ENCODE data around the gene SLC5A12.

The SLC5A12 gene, protein sequence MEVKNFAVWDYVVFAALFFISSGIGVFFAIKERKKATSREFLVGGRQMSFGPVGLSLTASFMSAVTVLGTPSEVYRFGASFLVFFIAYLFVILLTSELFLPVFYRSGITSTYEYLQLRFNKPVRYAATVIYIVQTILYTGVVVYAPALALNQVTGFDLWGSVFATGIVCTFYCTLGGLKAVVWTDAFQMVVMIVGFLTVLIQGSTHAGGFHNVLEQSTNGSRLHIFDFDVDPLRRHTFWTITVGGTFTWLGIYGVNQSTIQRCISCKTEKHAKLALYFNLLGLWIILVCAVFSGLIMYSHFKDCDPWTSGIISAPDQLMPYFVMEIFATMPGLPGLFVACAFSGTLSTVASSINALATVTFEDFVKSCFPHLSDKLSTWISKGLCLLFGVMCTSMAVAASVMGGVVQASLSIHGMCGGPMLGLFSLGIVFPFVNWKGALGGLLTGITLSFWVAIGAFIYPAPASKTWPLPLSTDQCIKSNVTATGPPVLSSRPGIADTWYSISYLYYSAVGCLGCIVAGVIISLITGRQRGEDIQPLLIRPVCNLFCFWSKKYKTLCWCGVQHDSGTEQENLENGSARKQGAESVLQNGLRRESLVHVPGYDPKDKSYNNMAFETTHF

GRCh38 chr11:26721948-26722475 lies at the start of gene SLC5A12:
SLC5A12 (minus strand) TSS chr11:26722060; CDS start chr11:26721714, 346 bp downstream.
- DNase-seq = no peak

DNA sequence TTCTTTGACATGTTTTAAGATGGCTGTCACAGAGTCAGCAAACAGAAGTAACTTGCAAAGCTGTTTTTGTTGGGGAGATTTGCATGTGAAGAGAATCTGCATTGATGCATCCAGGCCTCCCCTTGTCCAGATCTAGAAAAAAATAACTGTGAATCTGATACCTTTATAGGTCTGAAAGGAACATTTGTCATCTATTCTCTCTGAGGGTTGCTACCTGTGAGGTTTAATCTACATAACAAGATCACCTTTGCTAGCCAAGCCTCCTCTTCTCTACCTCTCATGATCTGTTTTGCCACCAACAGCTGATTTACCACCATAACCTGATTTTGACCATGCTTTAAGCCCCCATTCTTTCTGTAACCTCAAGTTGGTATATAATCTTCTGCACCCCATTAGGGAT lies 47.2 kb upstream of the SLC5A12 start:
- DNase-seq = no peak

DNA sequence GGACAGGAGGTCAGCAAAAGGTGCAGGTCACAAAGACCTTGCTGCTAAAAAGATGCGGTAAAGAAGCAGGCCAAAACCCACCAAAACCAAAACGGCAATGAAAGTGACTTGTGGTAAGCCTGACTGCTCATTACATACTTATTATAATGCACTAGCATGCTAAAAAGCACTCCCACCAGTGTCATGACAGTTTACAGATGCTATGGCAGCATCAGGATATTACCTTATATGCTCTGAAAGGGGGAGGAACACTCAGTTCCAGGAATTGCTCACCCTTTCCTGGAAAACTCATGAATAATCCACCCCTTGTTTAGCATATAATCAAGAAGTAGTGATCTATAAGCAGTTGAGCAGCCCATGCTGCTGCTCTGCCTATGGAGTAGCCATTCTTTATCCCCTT lies 45.2 kb upstream of the SLC5A12 start:
- DNase-seq = no peak

DNA sequence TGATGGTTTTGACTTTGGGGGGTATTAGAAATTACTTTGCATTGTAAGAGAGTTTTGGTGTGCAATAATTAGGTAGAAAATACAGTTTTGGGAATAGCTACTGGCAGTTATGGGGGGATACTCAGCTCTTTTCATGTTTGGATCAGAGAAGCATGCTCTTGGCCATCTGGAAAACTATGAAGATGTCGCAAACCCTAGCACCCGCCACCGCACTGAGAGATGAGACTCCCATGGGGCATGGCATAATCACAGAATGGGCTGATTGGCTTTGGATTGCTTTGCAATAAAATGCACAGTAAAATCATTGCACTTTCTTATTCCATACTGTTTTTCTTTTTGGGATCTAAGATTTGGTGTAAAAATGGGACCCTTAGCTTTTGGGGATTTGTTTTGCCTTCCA lies 43.5 kb upstream of the SLC5A12 start:
- DNase-seq = no peak

- no peak for DNase-seq
Observed at GRCh38 chr11:26764825-26765224, 43.0 kb upstream of the SLC5A12 start.

DNA sequence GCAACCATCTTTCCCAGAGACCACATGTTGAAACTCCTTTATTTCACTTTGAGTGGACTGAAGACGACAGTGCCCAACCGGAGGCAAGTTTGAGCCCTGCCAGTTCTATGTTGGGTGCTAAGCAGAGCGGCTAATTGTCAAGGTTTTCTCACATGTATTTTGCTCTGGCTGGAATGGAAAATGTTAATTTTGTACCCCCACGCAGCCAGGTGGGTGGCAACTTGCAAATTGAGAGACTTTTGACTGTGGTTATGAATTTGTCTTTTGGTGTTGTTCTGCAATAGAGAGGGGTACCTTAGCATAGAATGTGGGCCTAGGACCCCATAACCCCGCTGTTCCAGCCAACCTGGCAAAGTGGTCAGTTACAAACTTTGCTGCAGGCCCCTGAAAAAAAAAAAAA lies 42.5 kb upstream of the SLC5A12 start:
- no peak for DNase-seq

DNA sequence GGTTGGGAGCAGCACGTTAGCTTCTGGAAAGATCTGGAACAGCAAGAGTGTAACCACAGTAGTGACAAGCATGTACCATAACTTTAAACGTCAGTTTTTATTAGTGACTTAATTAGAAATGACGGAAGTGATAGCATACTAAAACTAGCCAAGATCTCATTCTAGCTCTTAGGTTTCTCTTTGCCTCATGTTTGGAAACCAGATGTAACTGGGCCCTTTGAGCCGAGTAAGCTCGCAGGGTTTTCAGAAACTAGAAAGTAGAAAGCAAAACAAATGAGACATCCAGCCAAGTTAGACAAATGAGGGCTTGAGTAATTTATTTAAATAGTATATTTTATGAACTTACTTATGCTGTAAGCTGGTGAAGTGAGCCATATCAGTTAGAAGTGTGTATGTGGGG lies 40.2 kb upstream of the SLC5A12 start:
- DNase-seq = no peak

DNA sequence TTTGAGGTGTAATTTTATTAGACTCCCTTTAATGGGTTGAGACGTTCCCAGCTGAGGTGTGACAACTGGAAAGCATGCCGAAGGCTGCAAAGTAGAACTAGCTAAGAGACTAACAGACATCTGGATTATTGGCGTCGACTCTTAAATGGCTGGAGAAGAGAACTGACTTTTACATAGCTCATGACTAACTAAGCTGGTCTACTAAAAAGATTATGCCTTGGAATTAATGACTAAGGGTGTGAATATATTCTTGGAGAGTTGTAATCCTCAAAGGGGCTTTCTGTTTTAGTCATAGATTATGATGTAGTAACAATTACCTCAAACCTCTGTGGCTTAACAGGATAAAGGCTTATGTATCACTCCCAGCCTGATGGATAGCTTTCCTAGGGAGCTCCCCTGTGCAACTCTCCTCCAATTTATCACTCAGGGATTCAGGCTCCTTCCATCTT lies 39.5 kb upstream of the SLC5A12 start:
- DNase-seq = no peak

DNA sequence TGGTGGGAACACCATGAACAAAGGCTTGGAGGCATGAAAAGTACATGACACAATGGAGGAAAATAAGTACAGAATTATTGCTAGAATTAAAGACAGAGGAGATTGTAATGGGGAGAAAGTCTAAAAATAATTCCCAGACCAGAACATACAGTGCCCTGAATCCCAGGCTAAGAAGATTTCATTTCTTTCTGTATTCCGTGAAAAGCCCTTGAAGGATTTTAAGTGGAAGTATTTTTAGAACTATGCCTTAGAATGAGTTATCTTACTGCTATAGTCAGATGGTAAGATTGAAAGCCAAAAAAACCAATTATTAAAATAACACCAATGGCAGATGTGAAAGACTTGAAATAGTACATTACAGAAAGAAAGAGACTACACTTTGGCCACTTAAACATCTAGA lies 36.1 kb upstream of the SLC5A12 start:
- no peak for DNase-seq

- DNase-seq = no peak
Observed at GRCh38 chr11:26755762-26756161, 33.9 kb upstream of the SLC5A12 start.

GRCh38 chr11:26753723-26754504 lies 32.1 kb upstream of the SLC5A12 start:
- DNase-seq = peak; percentile 67

DNA sequence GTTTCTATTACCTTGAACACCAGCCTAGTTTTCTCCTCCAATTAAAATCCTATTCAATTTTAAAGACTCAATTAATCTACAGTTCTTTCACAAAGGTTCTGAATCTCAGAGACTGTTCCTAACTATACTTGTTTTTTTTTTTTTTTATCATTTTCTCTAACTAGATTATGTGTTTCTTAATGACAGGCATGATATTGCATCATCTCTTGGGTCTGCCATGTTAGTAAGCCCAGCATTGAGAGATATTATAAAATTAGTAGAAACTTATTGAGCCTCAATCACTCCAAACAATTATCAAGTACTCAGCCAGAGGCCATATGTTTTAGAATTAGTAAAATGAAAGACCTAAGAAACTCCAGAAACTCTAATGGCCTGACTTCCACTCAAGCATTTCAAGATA lies 28.1 kb upstream of the SLC5A12 start:
- DNase-seq = no peak

DNA sequence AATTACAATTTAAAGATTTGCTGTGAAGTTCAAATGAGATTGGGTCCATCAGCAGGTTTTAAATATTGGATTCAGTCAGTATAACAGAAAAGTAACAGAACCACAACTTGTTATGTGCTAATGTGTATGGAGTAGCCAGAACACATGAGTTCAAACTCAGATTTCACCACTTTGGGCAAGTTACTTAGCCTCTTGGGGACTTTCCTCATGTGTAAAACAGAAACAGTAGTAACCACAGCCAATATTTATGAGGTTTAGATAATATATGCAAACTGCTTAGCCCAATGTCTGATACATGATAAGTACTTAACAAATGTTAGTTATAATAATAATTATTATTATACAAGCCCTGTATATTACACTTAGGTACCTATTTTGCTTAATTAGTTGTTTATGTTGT lies 21.8 kb upstream of the SLC5A12 start:
- no peak for DNase-seq

- no peak for DNase-seq
Observed at GRCh38 chr11:26742966-26743365, 21.1 kb upstream of the SLC5A12 start.

- peak; percentile 35 for DNase-seq
Observed at GRCh38 chr11:26741036-26741435, 19.2 kb upstream of the SLC5A12 start.

DNA sequence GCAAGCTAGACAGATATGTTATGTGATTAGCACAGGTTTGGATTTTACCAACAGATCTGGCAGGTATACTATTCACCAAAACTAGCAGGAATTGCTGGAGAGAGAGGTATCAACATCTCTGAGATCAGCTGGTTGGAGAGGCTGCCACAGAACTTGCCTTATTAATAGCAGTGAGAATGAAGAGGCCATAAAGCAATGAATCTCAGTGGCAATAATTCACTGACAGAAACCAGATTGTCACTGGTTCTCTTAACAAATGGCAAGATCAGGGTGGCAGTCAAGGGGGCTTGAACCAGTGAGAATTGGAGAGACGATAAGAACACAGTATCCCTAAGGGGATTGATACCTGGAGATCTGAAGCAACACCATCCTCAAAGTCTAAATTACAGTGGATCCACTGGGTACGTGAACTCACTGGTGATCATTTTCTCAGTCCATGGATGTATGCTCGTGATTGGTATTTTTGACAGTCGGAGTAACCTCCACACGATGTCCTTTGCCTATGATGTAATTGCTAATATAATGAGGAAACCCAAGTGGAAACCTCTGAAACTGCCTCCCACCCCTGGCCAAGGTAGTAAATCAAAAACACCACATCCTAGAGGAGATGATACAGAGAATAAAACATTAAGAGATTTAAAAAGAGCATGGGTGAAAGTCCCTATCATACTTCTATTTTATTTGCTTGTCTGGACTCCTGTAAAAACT lies 17.7 kb upstream of the SLC5A12 start:
- no peak for DNase-seq

- DNase-seq = no peak
Observed at GRCh38 chr11:26734691-26735090, 12.8 kb upstream of the SLC5A12 start.

DNA sequence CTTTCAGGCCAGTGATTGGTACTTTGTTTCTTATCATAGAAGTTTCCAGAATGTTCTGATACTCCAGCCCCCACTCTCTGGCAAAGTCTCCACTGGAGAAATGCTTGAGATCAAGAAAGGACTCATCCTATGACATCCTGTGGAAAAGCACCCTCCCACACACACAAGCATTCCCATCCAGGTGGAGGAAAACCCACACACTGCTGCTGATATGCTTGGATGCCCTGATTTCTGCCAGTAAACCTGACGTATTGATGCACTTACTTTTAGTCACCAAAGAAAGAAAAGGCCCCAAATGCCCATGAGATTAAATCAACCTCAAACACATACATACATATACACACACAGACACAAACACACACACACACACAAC lies 9.2 kb upstream of the SLC5A12 start:
- DNase-seq = no peak

DNA sequence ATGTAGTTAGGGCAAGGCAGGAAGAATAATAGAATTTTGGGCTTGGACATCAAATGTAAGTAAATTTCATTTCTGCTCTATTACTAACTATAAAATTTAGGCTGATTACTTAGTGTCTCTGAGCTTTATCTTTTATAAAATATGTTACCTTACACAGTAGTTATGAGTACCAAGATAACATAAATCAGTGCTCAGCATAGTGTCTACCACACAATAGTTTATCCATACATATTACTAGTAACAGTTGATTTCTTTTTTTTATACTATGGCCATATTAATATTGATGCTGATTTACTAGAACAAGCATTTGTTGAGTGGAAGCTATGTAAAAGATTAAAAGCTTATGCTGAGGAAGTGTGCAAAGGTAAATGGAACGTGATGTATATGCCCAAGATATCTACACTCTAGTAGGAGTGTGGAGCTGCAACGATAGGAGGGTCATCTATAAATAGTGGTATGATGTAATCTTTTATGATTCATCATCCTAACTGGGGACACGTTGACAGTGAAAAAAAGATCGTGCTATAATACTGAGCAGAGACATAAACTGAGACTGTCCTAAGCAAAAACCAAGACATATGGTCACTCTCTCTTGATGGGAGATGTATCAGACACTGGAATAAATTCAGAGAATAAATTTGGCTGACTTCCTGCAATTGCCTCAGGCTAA lies 8.7 kb upstream of the SLC5A12 start:
- DNase-seq = peak; percentile 6

GRCh38 chr11:26729284-26729683 lies 7.4 kb upstream of the SLC5A12 start:
- no peak for DNase-seq

DNA sequence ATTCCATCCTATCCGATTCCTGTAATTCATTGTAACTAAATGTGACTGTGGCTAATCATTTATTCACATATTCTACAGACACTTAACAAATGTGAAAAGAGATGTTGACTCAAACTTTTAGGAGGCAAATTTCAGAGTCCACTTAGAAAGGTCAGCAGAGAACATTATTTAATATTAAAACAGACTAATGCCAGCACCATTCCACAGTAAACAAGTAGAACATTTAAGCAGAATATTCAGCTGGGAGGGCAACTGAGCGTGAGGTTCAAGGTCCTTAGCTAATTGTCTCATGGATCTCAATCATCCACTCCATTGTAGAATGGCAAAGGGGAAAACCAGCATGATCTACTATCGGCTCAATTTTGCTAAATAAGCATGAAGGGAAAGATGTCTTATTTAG lies 5.1 kb upstream of the SLC5A12 start:
- no peak for DNase-seq

- no peak for DNase-seq
Observed at GRCh38 chr11:26719998-26720397, 1.9 kb downstream of the SLC5A12 start.

All from EL (cell line).